IPS DF 19.7 (cell line): ENCODE results near the gene KLHL33.

Source experiments
- DNase-seq: peaks from one replicate; pipeline ENCODE4 v3.0.0-alpha.2; 2013; ENCODE audit warnings: low read depth, low spot score

The KLHL33 gene

DNA sequence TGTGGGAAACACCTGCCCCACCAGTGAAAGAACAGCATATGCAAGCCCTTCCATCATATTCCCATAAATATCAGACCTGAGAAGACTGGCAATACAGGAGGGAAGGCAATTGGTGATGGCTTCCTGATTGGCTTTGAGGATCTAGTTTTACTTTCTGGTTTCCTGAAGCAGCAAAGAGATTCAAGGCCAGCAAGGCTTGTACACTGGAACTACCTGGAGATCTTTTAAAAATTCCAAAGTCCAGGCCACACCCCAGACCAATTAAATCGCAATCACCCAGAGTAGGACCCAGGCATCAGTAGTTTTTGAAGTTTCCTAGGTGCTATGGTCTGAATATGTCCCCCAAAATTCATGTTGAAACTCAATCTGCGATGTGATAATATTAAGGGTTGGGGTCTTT is 19.7 kb downstream of the KLHL33 start:
- DNase-seq = no peak

DNA sequence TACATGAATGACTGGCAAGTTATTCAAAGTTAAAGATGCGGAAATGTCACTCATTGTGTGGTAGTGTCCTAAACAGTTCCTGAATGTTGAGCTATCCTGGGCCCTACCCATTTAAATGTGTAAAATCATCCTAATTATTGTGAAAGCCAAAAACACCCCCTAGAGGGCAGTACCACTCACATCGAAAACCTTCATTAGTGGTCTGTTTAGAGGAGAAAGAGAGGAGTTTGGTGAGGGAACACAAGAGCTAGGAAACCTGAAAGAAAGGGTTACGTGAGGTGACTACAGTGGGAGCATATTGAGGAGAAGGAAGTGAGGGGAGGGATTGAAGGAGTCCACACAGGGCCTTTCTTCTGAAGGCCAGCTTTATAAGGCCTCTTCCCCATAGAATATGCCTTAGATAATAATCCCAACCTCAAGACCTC is 20.2 kb downstream of the KLHL33 start:
- DNase-seq = no peak

DNA sequence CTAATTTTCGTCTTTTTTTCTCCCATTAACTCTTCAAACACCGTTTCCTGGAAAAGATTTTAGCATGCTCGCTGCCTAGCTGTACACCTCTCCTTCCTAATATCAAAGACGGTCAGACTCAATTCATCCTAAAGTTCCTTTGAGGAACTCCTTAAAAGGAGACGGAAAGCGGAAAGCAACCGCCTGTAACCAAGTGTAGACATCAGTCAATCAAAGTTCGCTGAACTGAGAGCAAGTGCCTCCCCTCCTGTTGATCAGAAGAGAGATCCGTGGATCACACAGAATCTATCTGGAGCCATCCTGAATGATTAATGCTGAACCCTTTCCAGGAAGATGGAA is 22.3 kb downstream of the KLHL33 start:
- no peak for DNase-seq

DNA sequence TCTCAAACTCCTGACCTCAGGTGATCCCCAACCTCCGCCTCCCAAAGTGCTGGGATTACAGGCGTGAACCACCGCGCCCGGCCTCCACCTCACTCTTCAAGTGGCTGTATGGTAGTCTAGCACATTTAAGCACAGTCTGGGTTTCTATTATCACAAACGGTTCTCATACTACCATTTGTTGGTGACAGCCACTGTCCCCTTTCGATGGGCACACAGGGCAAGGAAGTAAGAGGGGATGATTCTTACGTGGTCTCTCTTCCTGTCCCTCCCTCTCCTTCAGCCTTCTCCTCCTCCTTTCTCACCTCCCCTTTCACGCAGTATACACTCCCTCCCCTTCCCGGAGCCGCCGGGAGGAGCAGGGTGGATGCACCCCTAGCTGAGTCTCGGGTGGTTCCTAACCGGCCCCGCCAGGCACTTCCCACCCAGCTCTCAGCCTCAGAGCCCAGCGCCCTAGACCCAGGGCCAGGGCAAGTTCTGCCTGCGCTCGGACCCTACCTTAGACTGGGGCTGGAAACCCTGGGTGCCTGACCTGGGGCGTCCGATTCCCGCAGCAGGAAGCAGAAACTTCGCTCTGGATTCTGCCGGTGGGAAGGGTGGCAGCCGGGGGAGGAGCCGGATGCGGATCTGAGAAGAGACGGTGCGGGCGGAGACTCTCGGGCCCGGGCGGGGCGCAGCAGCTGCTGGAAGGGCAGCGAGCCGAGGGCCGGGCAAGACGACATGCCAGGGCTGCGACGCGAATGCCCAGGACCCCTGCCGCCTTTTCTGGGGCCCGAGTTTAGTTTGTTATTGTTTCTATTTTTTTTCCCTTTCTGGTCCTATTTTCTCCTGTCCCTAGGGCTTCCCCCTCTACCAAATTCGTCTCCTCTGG is 22.9 kb downstream of the KLHL33 start, which contains the start of gene TEP1:
TSS of gene TEP1 (minus strand) at position 626 of the 868 bp plus-strand sequence. CDS start 5,062 bp downstream, outside the sequence.
- DNase-seq = peak; percentile 47

DNA sequence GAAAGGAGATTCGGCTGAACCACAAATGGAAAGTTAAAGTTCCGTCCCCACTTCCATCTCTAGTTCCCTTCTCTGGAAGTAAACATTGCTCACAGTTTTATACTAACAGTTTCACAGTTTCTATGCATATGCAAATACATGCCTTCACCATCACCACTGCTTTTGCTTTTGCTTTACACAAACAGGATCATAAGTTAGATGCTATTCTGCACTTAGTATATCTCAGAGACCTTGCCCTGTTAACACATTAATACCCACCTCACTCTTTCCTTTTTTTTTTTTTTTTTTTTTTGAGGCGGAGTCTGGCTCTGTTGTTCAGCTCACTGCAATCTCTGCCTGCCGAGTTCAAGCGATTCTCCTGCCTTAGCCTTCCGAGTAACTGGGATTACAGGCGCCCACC is 23.6 kb downstream of the KLHL33 start:
- no peak for DNase-seq

DNA sequence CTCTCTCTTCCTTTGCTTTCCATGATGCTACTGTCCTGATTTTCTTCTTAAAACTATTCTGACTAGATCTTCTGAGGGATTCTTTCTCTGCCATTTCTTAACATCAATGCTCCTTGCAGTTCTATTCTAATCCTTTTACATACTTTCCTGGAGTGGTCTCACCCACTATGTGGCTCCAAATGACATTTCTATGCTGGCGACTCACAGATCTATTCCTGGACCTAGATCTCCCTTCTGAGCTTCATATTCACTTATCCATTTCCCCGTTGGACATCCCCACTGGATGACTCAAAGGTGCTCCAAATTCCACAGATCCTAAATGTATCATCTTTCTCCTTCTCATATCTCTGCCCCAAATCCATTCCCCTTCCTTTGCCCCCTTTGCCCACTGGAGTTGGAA is 26.7 kb downstream of the KLHL33 start:
- no peak for DNase-seq

DNA sequence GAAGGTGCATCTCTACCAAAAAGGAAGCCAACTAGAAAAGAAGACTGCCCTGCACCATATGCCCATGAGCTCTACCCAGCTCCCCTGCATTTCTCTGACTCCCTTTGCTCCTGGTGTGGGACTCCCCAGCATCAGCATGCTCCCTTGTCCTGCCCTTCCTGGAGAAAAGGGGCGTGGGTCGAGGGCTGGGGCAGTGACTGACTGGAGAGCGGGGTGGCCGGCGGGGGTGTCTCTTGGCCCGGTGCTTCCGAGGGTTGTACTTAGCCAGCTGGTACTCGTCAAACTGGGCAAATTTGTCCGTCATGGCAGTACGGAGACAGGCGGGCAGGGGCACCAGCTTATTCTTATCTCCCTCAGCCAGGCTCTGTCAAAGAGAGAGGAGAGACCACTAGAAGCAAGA is 32.4 kb downstream of the KLHL33 start:
- DNase-seq = no peak

DNA sequence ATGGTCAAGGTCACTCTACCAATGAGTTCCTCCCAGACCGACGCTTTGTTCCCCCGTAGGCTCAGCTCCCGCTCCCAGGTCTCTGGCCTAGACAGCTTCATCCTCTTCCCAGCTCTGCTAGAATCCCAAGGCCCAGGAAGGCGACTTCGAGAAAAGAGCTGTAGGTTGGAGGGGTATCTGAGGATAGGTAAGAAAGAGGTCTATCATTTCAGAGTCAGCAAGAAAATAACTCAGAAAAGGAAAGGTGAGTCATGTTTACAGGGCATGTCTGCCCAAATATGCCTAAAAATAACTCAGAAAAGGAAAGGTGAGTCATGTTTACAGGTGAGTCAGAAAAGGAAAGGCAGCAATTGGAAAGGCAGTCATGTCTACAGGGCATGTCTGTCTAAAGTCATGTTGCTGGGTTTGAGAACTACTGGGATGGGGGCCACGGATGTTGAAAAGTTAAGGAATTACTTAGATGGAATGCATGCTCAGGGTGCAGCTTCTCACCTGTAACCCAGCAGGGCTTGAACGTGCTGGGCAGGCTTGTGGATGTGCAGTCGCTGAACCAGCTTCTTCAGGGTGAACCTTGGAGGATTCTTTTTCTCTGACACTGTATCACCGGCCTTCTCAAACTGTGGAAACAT is 34.9 kb downstream of the KLHL33 start:
- no peak for DNase-seq

DNA sequence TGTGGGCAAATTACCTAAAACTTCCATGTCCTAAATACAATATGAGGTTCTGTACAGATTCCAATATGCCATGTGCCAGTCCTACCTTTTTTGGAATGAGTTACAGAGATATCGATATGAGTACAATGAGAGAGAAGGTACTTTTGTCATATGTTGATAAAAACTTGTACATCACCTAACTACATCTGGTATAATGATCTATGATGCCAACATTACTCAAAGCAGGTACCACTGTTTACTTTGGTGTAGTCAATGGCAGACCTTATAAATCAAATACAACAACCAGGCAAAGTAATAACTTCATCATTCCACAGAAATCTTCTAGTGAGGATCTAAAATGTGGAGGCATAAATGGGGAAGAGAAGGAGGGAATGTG is 35.4 kb downstream of the KLHL33 start:
- no peak for DNase-seq

DNA sequence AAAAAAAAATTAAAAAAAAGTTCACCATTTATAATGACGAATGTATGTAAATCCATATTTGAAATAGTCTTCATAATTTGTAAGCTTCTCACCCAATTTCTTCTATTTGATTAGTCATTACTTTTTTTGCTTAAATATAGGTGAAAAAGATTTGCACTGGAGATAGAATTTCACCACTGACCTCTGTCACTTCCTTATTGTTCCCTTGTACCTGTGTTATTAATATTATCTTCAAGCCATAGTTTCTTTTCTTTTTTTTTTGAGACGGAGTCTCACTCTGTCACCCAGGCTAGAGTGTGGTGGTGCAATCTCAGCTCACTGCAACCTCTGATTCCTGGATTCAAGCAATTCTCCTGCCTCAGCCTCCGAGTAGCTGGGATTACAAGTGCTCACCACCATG is 38.5 kb downstream of the KLHL33 start:
- DNase-seq = no peak

DNA sequence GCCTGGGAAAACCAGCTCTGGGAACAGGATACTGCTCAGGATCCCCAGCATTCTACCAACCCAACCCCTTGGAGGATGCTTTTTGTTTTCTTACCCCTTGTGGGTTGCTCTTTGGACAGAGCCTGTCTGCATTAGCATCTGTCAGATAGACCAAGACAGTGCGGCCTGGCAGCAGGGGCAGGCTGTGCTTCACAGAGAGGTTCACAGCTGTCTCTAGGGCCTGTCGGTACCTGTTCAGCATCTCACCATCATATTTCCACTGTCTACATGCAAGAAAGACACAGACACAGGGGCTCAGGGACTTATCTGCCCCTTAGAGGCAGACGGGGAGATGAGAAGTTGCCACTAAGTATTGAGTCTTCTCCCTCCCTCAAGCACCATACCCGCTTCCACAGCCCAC is 44.5 kb downstream of the KLHL33 start:
- no peak for DNase-seq

DNA sequence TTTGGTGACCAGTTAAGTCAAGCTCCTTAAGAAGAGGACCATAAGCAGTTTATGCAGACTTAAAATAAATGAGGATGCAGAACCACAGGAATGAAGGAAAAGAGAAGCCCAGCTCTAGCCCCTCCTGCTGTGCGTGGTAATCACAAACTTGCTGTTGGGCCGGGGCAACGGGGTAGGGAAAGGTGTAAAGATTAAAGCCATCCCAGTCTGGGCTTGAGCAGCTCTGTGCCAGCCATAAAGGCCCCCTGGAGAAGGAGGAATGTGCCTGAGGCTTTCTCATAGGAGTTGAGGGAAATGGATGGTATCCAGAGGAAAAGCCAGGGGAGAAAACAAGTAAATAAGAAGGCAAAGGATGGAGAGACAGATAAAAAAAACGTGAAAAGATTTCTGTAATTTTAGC is 47.8 kb downstream of the KLHL33 start:
- DNase-seq = no peak

DNA sequence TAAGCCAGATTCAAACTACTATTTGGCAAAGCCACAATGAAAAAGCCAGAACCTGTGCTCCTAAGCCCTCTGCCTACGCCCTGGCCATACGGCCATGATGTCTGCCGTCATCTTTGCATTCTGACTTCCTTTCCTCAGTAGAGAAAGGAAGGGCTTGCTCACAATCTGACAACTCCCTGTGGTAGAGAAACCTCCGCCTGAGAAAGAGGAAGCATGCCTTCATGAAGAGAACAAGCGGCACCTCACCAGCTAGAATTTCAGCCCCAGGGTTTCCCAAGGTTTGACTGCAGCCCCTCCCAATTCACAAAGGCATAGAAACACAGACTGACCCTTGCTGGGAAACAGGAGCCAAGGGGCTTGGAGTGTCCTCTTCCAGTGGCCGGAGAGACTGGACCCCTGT is 48.4 kb downstream of the KLHL33 start:
- DNase-seq = no peak

DNA sequence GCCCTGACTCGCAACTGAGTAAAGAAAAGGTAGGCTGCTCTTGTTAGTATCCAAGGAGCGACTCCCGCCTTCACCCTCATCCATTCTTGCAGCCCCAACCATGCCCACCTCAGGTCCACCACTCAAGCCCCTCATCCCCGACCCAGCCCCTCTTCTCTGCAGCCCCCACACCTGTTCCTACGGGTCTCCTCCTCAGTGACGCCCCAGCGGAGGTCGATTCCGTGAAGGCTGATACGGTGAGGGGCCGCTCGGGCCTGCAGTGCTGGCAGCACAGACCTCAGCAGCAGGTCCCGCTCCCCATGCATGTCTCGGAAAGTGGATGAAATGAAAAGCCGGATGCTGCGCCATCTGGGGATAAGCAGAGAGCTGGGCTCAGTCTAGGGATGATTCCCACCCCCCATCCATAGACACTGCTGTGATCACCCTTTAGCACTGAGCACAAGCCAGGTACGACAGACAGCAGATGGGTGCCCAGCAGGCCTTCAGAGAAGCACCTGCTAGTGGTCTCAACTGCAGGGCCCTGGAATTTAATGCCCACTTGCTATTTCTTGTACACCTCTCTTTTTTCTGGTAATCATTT is 49.6 kb downstream of the KLHL33 start:
- DNase-seq = no peak

DNA sequence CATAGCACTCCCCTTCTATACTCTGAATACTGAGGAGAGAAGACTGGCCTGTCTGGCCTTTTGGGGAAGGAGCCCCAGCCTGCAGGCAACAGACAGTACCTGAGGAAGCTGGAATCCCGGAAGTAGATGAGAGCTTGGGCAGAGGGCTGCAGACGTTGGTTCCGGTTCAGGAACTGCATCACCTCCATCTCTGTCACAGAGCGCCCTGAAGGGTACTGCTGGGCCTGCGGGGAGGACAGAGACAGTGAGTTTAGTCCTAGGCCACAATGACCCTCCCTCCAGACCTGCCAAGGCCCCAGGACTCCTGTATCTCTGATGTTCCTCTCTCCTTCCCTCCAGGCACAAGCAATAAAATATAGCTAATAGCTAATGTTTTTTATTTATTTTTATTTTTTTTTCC is 51.1 kb downstream of the KLHL33 start:
- no peak for DNase-seq

DNA sequence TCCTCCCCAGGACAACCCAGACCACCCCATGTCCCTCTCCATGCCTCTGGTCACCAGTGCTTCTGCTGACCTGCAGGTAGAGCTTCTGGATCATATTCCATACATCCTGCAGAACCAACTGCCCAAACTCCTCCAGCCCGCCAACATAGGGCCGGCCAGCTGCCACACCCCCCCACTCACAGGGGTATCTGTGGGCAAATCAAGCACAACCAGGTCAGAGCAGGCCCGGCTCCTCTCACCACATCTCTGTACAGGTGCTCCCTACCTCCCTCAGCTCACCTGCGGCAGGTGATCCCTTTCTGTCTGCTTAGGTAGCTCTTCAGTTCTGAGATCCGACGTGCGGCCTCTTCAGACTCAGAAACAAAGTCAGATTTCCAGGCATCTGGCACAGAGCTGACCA is 51.6 kb downstream of the KLHL33 start:
- DNase-seq = no peak

DNA sequence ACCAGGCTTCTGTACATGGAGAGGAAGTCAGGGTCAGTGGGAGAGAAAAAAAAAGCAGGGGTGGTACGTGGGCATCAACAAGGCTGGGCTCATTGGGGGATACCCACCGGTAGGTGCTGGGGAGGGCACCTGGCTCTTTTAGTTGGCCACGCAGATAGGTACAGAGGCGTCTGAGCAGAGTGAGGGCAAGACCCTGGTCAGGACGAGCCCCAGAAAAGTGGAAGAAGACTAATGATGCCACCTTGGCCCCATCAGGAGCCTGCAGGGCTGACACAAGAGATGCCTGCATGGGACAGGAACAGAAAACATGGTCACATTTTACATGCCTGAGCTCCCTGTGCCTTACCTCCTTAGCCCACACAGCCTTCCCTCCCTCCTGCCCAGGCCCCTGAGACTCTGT is 52.3 kb downstream of the KLHL33 start:
- no peak for DNase-seq

DNA sequence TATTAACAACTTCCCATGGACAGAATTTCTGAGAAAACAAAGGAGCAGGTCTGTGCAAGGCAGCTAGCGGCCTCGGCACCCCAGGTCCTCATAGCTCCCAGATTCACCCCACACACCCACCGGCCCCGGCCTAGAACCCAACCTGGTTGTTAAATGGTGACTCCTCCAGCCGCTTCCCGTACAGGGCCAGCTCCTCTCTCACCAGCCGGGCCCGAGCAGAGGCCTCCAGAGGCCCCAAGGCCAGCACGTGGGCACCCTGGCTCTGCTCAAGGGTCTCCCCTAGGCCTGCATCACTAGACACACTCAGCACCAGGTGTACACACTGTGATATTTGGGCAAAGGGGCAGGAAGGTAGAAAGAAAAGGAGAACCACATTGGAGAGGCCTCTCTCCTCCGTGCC is 52.9 kb downstream of the KLHL33 start:
- DNase-seq = no peak

DNA sequence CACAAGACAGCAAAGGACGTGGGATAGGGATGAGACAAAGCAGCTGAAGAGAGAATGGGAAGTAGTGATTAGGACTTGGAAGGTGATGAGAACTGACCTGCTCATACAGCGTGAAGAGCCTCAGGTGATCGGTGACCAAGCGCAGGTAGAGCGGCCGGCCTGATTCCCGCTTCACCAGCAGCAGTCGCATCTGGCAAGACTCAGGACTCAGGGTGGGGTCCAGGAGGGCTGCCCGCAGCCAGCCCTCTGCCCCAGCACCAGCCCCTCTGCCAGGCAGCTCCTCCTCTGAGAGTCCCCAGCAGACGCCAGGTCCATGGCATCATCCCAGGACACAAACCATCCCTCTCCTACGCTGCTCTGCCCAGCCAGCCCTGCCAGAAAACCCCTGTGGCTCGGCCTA is 53.4 kb downstream of the KLHL33 start:
- DNase-seq = no peak

DNA sequence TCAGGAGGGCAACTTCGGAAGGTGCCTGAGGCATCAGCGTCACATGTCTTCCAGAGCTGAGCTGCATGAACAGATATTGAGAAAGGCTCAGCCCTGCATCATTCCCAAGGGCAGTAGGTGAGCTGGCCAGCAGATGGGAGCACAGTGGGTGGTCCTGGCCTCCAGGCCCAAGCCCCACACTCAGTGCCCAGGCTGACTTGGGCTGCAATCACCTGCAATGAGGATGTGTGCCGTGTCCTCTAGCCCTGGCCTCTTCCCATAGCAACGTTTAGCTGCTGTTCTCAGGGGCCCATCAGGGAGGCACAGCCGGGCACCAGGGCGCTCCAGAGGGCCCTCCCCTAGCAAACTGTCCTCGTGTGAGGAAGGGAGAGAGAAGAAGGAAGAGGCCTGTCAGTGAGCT is 54.6 kb downstream of the KLHL33 start:
- no peak for DNase-seq

DNA sequence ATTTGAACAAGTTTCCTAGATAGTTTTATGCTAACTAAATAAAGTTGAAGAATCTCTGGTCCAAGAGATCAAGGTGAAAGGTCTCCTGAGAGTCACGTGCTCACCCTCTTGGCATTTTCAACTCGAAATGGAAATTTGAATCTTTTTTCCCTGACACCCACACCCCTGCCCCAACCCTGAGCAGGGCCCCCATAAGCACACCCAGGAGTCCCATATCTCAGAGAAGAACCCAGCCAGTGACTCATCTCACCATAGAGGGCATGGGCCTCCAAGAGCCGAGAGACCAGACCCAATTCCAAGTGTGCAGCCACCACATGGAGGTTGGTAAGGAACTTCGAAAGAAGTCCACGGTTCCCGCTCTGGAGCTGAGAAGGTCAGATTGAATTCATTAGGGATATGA is 55.3 kb downstream of the KLHL33 start:
- DNase-seq = no peak

DNA sequence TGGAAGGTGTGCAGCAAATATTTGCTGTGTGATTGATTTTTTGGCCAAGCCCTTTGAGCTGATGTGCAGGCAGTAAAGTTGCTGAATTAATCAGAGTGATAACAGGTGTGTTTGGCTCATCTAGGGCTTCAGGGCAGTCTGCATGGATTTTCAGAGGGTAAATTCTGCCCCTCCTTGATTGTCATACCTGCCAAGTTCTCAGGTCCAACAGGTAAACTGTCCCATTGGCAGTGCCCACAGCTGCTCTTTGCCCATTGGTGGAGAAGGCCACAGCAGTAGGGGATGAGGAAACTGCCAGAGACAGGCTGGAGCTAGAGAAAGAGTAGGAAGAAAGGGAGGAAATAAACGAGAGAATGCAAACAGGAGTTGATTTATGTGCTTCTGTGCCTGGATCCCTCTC is 56.2 kb downstream of the KLHL33 start:
- no peak for DNase-seq

DNA sequence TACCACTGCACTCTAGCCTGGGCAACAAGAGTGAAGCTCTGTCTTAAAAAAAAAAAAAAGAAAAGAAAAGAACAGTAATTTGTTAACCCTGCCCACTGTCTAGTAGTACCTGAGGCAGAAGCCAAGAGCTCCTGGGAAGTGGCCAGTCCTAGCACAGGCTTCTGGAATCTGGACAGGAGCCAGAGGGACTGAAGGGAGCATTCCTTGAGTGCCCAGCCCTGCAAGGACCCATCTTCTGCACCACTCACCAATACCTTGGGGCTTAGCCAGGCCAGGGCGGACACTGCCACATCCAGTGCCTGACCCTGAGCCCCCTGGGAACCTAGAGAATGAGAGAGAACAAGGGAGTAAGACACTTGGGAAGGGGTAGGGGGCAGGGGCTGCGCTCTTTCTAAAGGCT is 58.8 kb downstream of the KLHL33 start:
- no peak for DNase-seq
